IPS-18c (cell line): ENCODE measurements around the gene DNAH2.

ENCODE experiments used
- H3K4me3 ChIP-seq: 2 replicates; pipeline ENCODE4 v1.7.0; 2013; ENCODE audit warnings: low read depth, mild to moderate bottlenecking, low read length, moderate library complexity; ENCODE audit not compliant: insufficient read depth
- H3K9me3 ChIP-seq: one replicate; pipeline ENCODE4 v1.6.1; 2013; ENCODE audit warnings: mild to moderate bottlenecking, low read length, moderate library complexity; ENCODE audit not compliant: control insufficient read depth, insufficient read depth

DNAH2 gene

GRCh38 chr17:7823581-7824001 lies 106.0 kb downstream of the DNAH2 start:
- Histone ChIP-seq H3K4me3 (no peak overlapping the region), H3K9me3 (peaks cover 2% of the 10 kb centered on the region)

- Histone ChIP-seq H3K4me3 (no peak overlapping the region), H3K9me3 (peaks cover 2% of the 10 kb centered on the region)
Measured at GRCh38 chr17:7824021-7824924, 106.7 kb downstream of the DNAH2 start.

- H3K4me3 ChIP-seq = no peak overlapping the region
- H3K9me3 ChIP-seq = peaks cover 4% of the 10 kb centered on the region
Measured at GRCh38 chr17:7825206-7825990, 107.9 kb downstream of the DNAH2 start.

GRCh38 chr17:7830616-7831015 lies 113.1 kb downstream of the DNAH2 start:
- peaks cover 2% of the 10 kb centered on the region for H3K9me3 ChIP-seq
- no peak overlapping the region for H3K4me3 ChIP-seq

- Histone ChIP-seq H3K4me3 (no peak overlapping the region), H3K9me3 (peaks cover 2% of the 10 kb centered on the region)
Measured at GRCh38 chr17:7831233-7831632, 113.7 kb downstream of the DNAH2 start.

- Histone ChIP-seq H3K4me3 (no peak overlapping the region), H3K9me3 (peaks cover 2% of the 10 kb centered on the region)
Measured at GRCh38 chr17:7832431-7832830, 114.9 kb downstream of the DNAH2 start.

- Histone ChIP-seq H3K4me3 (peak overlapping the region; percentile 85; the same call in 1 of the 2 replicates), H3K9me3 (peaks cover 2% of the 10 kb centered on the region)
Measured at GRCh38 chr17:7833011-7833794, 115.7 kb downstream of the DNAH2 start.

GRCh38 chr17:7833795-7834541 lies 116.4 kb downstream of the DNAH2 start, which contains the start of gene KDM6B:
KDM6B (plus strand) TSS chr17:7834217; CDS start chr17:7845555, 11,338 bp downstream.
- H3K9me3 ChIP-seq = peaks cover 2% of the 10 kb centered on the region
- peak within 1 kb of the TSS; percentile 85 for H3K4me3 ChIP-seq

- H3K4me3 ChIP-seq = peak overlapping the region; percentile 85
- H3K9me3 ChIP-seq = peaks cover 2% of the 10 kb centered on the region
Measured at GRCh38 chr17:7834542-7834956, 117.0 kb downstream of the DNAH2 start.

GRCh38 chr17:7834957-7835813 lies 117.6 kb downstream of the DNAH2 start:
- Histone ChIP-seq H3K9me3 (peaks cover 2% of the 10 kb centered on the region), H3K4me3 (peak overlapping the region; percentile 85)

GRCh38 chr17:7835814-7836595 lies 118.5 kb downstream of the DNAH2 start:
- Histone ChIP-seq H3K9me3 (no peaks in the 10 kb centered on the region), H3K4me3 (peak overlapping the region; percentile 85)

- H3K4me3 ChIP-seq = peak overlapping the region; percentile 85
- H3K9me3 ChIP-seq = no peaks in the 10 kb centered on the region
Measured at GRCh38 chr17:7836596-7837407, 119.3 kb downstream of the DNAH2 start.

- Histone ChIP-seq H3K9me3 (no peaks in the 10 kb centered on the region), H3K4me3 (peak overlapping the region; percentile 38)
Measured at GRCh38 chr17:7837408-7838088, 120.0 kb downstream of the DNAH2 start.
